ENCODE results near the gene APBB2.
A peak's percentile ranks its signal among the peaks of the same experiment; 100 is the strongest.

APBB2 gene

DNA sequence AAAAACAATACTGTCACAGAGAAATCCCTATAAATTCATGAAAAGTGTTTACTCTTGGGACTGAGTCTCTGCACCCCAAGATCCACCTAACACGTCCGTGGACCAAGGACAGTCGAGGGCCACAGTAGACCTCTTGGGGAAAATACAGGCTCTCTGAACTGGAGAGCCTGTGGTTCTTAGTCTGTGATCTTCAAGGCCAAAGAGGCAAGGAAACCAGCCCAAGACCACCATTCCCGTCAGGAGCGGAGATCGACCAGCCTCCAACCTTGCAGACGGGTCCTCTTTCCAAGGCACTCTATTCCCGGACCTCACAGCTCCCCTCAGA, 1.6 kb upstream of the APBB2 start:
- DNase-seq (ENCODE audit: low spot score), result no peak

DNA sequence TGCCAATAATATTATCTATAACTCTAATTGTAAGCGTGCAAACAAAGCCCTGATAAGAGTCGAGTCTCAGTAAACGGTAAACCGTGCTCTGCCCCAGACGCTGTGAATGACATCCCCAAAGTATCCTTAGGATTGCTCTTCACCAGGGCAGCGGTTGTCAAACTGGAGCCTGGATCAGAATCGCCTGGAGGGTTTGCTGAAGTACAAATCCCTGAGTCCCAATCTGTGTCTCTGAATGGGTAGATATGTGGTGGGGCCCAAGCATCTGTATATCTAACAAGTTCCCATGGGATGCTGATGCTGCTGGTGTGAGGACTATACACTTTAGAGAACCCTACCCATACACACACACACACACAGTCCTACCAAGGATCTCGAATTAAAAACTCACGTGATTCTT, 813 bp upstream of the APBB2 start:
- peak; percentile 6 for DNase-seq (ENCODE audit: low spot score)

DNA sequence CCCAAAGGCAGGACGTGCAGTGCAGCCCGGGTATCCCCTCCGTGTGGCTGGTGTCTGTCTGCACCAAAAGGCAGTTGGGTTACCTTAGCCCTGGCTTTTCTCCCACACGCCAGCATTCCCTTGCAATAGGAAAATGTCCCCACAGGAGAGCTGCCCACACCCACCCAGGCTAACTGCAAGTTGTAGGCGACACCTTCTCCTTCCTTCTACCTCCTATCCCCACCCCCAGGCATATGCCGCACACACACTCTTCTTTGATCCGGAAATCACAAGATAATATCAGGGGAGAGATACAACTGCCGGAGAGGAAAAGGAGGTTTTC, 444 bp upstream of the APBB2 start:
- no peak for DNase-seq (ENCODE audit: low spot score)

DNA sequence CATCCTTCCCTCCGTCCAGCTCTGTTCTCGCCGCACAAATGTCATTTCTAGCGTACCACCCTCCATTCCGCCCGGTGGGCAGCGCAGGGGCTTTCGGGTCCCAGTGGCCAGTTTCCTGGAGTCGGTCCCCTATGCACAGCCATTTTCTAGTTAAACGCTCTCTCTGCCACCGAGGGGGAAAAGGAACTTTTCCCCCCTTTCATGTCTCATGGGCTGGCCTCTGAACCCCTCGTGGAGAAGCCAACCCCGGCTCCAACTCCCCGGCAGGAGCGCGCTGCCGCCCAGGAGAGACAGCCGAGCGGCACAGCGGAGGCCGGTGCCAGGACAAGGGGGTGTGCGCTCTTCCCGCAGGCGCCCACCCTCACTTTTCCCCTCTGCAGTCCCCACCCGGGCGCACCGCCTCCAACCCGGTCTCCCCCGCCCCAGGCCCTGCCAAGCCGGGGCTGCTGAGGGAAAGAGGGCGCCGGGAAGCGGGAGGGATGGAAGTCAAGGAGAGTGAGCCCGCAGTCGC, 662 bp downstream of the APBB2 start:
- peak; percentile 8 for DNase-seq (ENCODE audit: low spot score)

DNA sequence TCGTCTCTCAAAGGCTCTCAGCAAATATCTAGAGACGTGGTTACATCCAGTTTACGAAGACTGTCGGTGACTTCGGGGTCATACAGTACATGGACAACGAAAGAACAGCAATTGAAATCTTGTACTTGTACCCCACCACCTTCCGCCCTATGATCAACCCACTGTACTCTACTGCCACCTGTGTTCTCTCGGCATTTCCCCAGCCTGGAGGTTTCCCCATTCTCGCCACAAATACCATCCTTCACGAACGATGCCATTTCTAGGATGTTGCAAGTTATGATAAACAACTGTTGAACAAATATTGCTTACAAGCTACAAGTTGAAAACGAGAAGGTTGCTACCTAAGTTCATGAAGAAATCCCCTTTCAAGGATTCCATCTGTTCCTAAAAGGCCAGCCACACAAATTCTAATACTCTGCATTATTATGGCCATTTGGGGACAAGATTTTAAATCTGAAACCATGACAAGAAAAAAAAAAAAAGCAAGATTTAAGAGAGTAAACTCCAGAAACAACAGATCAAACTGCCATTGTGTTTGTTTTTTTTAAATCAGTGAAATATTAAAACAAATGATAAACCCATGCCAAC, 1.6 kb downstream of the APBB2 start:
- DNase-seq (ENCODE audit: low spot score), result peak; percentile 67

DNA sequence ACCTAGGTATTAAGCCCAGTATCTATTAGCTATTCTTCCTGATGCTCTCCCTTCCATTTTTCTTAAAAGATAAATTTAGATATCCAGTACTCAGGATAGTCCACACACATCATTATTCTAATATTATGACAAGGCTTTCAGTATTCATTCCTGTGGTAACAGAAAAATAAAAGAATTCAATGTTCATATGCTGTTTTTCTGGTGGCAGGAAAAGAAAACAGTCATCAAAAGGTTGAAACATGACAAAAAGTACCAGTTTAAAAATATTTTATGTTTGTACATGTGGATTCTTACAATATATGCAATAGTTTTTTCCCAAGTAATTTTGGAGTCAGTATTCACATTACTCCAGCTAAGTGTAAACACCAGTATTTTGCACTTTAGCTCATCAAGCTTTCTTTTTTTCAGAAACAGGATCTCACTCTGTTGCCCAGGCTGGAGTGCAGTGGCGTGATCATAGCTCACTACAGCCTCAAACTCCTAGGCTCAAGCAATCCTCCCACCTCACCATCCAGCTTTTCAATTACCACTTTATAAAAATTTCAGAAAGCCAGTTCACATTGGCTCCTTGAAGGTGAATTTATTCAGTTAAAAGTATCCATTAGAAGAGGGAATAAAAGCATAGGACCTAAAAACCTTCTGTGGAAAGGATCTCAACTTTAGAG, 2.3 kb downstream of the APBB2 start:
- no peak for DNase-seq (ENCODE audit: low spot score)

DNA sequence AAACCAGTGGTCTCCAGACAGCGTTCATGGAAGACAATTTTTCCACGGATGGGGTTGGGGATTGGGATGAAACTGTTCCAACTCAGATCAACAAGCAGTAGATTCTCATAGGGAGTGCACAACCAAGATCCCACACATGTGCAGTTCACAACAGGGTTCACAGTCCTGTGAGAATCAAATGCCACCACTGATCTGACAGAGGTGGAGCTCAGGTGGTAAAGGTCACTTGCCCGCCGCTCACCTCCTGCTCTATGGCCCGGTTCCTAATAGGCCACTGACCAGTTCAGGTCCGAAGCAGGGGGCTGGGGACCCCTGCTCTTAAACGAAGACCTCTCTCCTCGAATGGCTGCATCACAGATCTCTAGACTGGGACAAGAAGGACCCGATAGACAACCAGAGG, 4.4 kb downstream of the APBB2 start:
- DNase-seq (ENCODE audit: low spot score), result no peak

DNA sequence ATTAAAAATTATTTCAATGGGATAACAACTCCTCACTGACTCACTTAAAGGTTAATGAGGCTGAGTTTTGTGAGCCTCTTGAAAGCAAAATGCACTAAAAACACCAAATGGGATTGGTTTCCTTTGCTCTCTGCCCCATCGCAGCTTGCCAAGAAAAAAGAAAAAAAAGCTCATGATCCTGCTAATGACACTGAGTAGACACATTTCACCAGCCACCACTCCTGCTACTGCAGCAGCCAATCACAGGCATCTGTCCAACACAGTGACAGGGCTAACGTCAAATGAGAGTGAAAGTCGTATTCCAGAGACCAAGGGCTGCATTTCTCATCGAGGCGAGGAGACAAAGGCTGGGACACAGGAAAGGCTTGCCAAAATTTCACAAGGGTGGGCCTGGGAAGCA, 5.2 kb downstream of the APBB2 start:
- DNase-seq (ENCODE audit: low spot score), result no peak

DNA sequence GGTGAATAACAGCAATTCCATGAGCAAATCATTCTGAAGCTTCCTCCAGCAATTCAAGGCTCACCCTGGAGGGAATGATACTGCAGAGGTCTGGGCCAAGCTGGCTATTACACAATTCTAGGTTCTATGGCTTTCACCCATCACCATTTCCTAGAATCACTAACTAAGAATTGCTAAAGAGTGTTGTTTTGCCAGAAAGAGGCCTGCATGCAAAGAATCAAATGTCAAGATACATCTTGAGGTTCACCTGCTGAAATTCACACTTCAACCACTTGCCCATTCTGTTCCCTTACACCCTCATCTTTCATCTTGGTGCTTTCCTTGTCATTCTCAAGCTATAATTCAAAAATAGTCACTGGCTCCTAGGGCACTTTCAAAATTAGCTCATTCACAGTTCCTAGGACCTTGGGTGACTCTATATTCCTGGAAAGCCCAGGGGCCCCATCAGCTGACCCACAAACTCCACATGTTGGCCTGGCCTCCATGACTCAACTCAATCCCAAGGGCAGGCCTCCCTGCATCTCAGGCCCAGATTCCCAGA, 7.0 kb downstream of the APBB2 start:
- no peak for DNase-seq (ENCODE audit: low spot score)

DNA sequence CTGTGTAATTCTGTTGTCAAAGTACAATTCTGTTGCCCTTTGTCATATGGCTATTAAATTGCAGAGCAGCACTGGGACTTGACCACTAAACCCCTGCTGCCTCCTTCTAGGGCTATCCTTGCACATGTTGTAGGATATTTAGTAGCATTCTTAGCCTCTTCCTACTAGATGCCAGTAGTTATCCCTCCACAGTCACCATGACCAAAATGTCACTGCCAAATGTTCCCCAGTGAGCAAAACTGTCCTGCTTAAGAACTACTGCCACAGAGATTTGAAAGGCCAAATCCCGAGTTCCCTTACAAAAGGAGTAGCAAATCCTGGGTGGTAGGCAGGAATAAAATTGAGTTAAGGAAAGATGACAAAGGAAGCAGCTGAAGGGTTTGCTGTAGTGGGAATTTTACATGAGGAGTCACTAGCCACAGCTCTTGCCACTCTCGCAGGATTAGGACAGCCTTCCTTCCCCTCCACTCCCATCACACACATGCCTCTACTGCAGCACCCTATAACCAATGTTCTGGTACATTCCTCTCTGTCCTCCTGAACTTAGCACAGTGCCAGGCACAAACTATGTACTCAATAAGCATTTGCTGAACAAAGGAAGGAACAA, 8.4 kb downstream of the APBB2 start:
- no peak for DNase-seq (ENCODE audit: low spot score)

DNA sequence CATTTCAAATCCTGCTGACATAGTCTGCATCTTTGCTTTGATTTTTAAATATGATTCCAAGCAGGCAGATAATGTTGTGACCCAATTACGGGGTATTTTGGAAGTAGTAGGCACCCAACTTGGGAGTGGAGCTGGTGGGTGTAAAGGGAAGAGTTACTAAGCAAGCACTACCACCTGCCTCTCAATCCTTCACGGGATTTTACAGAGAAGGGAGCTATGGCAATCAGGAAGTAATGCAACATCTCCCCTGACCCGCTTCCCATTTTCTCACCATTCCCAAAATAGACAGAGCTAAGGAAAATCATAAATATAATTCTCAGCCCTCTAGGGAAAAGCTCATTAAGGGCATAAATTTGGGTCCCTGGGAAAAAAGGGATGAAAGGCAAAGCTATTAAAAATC, 9.2 kb downstream of the APBB2 start:
- DNase-seq (ENCODE audit: low spot score), result no peak

DNA sequence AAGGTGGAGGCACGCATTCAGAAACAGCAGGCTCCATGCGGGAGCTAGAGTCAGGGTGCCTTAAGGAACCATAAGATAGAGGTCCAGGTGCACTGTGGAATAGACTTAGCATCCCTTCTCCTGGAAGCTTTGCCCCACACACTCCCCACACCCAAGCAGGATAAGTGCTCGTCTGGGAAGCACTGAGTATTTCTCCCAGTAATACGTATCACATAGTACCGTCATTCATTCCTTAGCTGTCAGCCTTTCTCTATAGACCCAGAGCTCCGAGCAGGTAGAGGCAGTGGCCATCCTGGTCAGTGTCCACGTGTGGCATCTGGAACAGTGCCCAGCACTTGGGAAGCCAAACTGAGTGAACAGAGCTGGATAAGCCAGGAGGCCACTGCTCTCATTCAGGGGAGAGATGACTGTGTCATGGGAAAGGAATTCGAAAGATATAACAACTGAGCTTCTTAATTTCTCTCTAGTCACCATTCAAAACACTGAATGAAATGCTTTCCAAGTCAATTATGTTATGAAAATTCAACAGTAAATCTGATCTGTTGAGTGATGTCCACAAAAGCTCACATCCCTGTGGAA, 9.9 kb downstream of the APBB2 start:
- DNase-seq (ENCODE audit: low spot score), result peak; percentile 52

DNA sequence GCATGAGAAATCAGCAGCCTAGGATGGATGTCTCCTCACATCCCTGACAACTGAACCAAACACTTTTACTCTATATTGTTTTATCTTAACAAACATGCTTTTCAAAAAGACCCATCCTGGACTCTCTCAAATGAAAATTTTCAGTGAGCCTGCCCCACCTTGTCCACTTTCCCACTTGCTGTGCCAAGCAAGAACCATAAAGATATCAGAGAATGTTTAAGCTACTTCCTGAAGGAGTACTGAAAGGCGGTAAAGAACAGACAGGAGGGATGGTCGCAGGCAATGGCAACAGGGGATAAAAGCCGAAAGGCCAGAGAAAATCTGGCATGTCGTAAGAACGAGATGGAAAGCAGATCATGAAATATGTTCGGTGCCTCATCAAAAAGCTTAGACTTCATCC, 10.5 kb downstream of the APBB2 start:
- DNase-seq (ENCODE audit: low spot score), result no peak

DNA sequence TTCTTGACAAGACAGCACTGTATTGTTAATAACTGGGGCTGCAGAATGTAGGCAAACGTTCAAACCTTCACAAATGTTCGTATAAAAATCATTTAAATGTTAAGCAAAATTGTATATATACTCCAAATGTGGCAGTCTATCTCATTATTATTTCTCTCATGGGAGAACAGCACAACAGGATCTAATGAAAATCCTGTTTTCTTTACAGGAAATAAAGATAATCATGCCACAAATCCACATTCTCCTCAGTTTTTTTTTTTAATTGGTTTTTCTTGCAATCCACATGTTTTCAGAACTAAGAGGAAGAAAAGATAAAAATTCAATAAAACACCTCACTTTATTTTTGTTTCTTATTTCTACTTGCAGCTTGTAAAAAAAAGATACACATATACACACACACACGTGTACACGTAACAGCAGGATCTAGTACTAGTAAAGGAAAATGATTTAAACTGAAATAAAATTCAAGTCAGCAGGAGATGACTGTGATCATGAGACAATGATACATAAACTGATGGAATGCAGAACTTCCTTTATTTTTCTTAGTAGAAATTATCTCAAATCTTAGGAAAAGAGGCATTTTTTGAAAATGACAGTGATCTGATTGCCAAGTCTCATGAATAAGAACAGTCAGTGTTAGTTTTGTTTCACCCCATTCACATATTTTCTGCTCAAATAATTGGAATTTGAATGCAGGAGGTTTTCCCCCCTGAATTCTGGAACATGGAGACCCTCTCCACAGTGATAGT, 11.3 kb downstream of the APBB2 start:
- DNase-seq (ENCODE audit: low spot score), result no peak

DNA sequence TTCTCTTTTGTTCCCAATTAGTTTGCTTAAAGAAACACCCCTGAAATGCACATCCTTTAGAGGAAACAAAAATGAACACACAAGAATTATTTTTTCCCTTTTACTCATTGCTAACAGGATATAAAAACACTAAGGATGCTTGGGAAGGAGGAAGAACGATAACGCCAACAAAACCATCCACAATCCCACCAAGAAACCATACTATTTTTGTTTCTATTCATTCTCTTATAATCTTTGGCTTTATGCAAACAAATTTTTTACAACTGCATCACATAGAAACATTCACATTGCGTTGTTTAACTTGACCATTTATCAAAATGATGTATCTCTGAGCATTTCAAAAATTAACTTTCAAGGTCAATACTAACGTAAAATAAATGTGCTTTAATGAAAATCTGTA, 12.0 kb downstream of the APBB2 start:
- DNase-seq (ENCODE audit: low spot score), result no peak

DNA sequence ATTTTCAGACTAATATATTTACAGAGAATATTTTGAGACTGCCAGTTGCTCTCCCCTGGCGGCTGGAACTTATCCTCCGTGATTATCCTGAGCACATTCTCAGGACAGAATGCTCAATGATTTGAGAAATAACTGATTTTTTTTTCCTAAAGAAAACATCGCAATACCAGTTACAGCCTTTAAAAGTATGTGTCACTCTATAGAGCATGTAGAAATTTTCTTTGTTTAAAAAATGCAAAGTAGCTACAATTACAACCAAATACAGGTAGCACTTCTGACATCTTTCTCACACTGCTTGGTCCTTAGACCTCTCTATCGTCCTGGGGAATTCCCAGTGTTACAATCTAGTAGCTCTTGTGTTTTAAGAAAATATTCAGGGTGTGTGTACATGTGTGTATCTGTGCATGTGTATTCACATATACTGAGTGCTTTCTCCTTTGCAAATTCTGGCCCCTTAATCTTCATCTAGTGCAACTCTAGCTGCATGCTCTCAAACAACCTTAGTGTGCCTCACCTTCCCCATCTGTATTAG, 13.8 kb downstream of the APBB2 start:
- no peak for DNase-seq (ENCODE audit: low spot score)

DNA sequence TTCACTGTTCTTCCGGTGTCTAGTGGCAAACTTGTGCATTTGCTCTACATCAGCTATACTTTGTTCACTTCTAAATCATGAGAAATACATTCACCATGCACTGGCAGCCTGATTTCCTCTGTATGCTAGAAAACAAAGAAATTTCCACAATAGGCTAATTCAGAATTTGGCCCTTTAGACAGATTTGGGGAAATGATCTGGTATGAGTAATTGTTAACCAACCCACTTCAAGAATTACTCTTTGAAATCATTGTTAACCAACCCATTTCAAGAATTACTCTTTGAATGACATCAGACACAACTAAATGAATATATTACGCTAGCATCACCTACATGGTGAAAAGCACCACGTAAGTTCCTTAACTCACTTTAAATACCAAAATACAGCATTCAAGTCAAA, 14.6 kb downstream of the APBB2 start:
- DNase-seq (ENCODE audit: low spot score), result no peak

DNA sequence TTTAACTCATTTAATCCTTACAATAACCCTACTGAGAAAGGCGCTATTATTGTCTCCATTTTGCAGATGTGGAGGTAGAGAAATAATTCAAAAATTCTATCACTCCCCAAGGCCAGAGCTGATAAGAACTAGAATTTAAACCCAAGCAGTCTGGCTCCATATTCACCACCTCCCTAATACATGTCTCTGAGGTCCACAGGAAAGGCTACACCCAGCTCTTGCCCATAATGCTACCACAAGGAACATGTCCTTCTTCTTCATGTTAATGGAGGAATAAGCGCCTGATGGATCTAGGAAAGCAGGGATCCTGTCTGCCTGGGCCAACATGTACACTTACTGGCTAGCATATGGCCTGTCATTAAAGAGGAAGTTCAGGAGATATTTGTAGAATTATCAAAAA, 16.3 kb downstream of the APBB2 start:
- no peak for DNase-seq (ENCODE audit: low spot score)

DNA sequence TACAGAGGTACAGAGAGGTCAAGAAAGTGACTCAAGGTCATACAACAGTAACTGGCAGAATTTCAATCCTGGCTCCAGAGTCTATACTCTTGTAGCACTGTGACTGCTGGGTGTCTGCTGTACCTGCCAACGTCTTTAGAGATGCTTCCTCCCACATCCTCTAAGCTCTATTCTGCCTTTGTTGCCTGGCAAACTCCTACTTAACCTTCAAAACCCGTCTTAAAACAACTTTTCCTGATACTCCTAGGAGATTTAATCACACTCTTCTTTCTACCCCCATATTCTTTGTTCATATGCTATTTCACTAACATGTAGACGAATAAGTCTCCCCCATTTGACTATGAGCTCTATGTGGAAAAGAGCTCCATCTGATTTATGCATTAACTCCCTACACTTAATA, 16.8 kb downstream of the APBB2 start:
- DNase-seq (ENCODE audit: low spot score), result no peak

DNA sequence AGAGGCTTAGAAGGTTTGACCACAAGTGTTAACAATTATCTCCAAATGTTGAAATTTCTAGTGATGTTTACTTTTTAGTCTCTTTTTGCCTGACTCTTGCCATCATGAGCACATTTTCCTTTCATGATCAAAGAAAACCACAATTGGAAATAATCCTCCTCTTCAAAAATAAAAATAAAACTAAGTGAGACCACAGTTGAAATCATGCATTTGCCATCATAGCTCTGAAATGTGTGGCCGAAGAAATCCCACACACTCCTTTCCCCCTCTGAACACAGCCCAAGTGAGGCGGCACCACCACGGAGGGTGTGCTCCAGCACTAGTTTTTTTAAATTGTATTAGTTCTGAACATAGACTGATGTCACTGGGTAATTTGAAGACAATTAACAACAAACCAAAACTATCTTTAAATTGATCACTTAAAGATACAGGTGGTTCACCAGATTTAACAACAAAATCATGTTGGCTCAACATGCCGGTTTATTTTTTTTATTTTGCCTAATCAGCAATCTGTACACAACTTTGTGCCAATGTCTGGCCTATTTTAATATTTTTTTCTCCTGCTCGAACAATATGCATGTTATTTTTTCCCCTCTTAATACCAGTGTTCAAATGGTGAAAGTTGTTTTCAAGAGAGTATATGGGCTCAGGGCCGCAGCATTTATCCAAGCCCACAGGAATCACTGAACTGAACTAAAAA, 17.6 kb downstream of the APBB2 start:
- DNase-seq (ENCODE audit: low spot score), result no peak

DNA sequence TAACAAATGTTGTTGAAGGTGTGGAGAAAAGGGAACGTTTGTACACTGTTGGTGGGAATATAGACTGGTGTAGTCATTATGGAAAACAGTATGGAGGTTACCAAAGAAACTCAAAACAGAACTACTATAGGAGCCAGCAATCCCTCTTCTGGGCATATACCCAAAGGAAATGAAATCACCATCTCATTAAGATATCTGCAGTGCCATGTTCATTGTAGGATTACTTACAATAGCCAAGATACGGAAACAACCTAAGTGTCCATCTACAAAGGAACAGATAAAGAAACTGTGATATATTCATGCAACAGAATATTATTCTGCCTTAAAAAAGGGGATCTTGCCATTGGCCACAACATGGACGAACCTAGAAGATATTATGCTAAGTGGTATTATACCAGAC, 22.2 kb downstream of the APBB2 start:
- no peak for DNase-seq (ENCODE audit: low spot score)

DNA sequence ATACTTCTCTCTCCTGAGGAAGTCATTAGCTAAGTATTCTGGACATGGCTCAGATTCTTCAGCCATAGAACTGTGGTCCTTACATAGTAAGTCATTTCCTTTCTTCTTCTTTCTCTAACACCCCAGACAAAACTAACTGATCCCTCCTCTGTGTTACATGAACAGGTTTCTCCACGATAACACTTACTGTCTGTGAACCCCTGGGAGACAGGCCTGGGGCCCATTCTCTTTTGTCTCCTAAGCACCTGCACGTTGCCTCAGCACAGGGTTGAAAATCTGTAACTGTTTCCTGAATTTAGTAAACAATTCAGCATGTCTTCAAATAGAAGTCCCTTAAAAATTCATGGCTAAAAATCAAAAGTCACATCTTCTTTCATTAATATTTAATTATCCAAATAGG, 24.7 kb downstream of the APBB2 start:
- DNase-seq (ENCODE audit: low spot score), result no peak

Measured in LoVo (cell line).